Measurements from ENCODE around the gene TNRC6C.
A peak's percentile ranks its signal among the peaks of the same experiment; 100 is the strongest.

Gene TNRC6C

DNA sequence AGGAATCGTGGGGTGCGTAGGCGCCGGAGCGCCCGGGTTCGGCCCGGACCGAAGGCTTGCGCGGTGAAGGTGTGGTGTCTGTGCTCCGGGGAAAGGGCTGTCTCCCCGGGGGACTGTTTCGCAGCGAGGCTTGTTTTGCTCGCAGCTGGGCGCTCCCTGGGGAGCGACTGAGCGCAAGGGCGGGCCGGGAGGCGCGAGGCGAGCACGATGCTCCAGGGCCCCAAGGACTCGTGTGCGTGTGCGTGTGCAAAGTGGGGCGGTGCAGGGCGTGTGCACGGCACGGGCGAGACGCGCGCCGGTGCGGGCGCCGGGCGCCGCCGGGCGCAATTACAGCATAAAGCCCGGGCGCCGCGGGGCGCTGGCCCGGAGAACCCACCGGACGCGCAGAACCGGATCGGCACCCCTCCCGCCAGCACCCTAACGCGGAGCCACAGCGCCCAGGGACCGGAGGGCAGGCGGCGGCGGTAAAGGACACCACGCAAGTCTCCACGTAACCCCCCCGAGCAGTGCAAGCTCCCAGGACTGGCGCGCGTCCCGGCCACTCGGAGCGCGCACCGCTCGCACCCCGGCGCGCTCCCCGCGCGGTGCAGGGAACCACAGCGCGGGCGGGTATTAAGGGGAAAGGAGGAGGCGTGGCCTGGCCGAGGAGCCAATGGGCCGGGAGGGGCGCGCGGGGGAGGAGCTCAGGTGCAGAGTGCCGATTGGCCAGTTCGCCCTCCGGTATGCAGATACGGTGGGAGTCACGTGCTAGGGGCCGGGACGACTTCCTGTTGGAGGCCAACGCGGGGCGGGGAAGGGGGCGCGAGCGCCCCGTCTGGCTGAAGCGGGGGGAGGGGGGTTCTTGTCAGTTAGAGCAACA lies at the start of gene TNRC6C (continued):
- TF ChIP-seq, protein P1, sequence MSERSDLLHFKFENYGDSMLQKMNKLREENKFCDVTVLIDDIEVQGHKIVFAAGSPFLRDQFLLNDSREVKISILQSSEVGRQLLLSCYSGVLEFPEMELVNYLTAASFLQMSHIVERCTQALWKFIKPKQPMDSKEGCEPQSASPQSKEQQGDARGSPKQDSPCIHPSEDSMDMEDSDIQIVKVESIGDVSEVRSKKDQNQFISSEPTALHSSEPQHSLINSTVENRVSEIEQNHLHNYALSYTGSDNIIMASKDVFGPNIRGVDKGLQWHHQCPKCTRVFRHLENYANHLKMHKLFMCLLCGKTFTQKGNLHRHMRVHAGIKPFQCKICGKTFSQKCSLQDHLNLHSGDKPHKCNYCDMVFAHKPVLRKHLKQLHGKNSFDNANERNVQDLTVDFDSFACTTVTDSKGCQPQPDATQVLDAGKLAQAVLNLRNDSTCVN (tag by site-specific recombination; optimal IDR thresholded peaks at IDR 0.05), result peak; percentile 100
- TF ChIP-seq ZNF518A (tag by site-specific recombination; conservative IDR thresholded peaks at IDR 0.05; ENCODE audit: low read depth) (no peak), ZNF558 (tag by site-specific recombination; IDR thresholded peaks at IDR 0.05) (no peak), ZNF157 (tag by site-specific recombination; IDR thresholded peaks at IDR 0.05) (no peak), PRDM2 (tag by site-specific recombination; IDR thresholded peaks at IDR 0.05; ENCODE audit: borderline replicate concordance) (no peak), RBAK (tag by site-specific recombination; IDR thresholded peaks at IDR 0.05) (no peak), GFI1B (tag by site-specific recombination; IDR thresholded peaks at IDR 0.05) (0 out of 2 replicates have a peak, but pooled peaks have one; percentile 14), ZNF621 (tag by site-specific recombination; IDR thresholded peaks at IDR 0.05) (no peak), HOXC10 (CRISPR knock-in tag; IDR thresholded peaks at IDR 0.05) (no peak), ZNF549 (tag by site-specific recombination; IDR thresholded peaks at IDR 0.05) (peak; percentile 39; the same call in 1 of the 2 replicates), KLF7 (tag by site-specific recombination; IDR thresholded peaks at IDR 0.05; ENCODE audit: borderline replicate concordance) (0 out of 2 replicates have a peak, but pooled peaks have one; percentile 66), TSHZ1 (tag by site-specific recombination; IDR thresholded peaks at IDR 0.05; ENCODE audit: borderline replicate concordance) (no peak), ZNF140 (tag by site-specific recombination; IDR thresholded peaks at IDR 0.05) (no peak), ZNF202 (tag by site-specific recombination; IDR thresholded peaks at IDR 0.05; ENCODE audit: borderline replicate concordance) (no peak), AEBP2 (tag by site-specific recombination; IDR thresholded peaks at IDR 0.05; ENCODE audit: borderline replicate concordance) (no peak)
- TF ChIP-seq, protein P2, sequence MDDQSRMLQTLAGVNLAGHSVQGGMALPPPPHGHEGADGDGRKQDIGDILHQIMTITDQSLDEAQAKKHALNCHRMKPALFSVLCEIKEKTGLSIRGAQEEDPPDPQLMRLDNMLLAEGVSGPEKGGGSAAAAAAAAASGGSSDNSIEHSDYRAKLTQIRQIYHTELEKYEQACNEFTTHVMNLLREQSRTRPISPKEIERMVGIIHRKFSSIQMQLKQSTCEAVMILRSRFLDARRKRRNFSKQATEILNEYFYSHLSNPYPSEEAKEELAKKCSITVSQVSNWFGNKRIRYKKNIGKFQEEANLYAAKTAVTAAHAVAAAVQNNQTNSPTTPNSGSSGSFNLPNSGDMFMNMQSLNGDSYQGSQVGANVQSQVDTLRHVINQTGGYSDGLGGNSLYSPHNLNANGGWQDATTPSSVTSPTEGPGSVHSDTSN (CRISPR knock-in tag; IDR thresholded peaks at IDR 0.05), result peak; percentile 49; the same call in 1 of the 2 replicates
- TF ChIP-seq, protein P3, sequence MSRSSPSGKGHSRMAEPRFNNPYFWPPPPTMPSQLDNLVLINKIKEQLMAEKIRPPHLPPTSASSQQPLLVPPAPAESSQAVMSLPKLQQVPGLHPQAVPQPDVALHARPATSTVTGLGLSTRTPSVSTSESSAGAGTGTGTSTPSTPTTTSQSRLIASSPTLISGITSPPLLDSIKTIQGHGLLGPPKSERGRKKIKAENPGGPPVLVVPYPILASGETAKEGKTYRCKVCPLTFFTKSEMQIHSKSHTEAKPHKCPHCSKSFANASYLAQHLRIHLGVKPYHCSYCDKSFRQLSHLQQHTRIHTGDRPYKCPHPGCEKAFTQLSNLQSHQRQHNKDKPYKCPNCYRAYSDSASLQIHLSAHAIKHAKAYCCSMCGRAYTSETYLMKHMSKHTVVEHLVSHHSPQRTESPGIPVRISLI (tag by site-specific recombination; IDR thresholded peaks at IDR 0.05), result no peak

Data from HEK293 (cell line).